Lung microvascular endothelial cell (primary cell): ENCODE results near the gene TRIM44. TPM values are rescaled to one million over a fixed set of nuclear protein-coding genes. Genes with fewer than 3 reads are reported as not detected.
"Not testable (repeated sequence)": the region's sequence is repeated elsewhere in the genome, so short reads cannot be mapped to it uniquely, and the experiment has no call there.

Experiments used
- DNase-seq, 2 donors: peaks; one replicate each; pipeline versions ENCODE4 v3.0.0 to v3.0.0-alpha.2; 2010; ENCODE audit warnings: low read depth in 2 of 2
- total RNA-seq: library from RNA; depleted of rRNA; stranded (reverse); fragments of >200 nt; gene quantifications from 2 replicates; pipeline ENCODE4 v1.2.1, GENCODE V29; 2014

TRIM44 gene
- total RNA-seq, 1 donor from 2014 or later = 16.5 TPM

DNA sequence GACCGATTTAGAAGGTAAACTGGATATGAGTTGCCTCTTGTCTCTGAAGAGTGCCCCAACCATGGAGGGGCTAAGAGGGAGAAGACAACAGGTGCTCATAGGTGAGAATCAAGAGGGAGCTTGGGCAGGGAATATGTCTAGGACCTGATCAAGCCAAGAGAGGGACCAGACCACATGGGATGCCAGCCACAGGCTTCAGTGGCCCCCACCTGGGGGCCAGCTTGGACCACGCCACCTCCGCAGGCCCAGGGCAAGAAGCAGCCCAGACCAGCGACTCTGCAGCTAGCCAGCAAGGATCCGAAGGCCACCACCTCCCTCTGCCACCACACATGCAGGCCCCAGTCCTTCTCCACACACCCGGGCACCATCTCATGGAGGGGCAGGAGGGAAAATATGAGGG, 188.8 kb downstream of the TRIM44 start:
- no peak for DNase-seq

DNA sequence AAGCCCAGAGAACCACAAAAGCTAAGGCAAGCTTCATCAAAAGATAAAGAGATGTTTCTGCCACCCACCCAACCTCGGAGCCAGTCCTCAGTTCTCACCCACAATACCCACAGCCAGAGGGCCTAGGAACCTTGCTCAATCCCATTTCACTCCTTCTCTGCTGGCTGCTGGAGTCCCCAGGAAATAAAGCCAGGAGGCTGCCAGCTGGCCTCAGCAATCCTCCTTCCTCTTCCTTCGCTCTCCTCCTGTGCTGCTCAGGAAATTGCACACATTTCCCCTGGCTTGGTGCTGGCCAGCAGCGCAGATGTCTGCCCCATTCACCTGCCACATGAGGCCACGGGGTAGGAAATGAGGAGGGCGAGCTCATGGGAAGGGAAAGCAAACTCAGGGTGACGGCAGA, 189.5 kb downstream of the TRIM44 start:
- DNase-seq = peak; percentile 72 to 76

GRCh38 chr11:35853971-35854370, 191.4 kb downstream of the TRIM44 start:
- no peak for DNase-seq

GRCh38 chr11:35855671-35856070, 193.1 kb downstream of the TRIM44 start:
- no peak for DNase-seq

- DNase-seq = no peak
Measured at GRCh38 chr11:35856259-35856658, 193.7 kb downstream of the TRIM44 start.

- DNase-seq = no peak
Measured at GRCh38 chr11:35856756-35857155, 194.2 kb downstream of the TRIM44 start.

DNA sequence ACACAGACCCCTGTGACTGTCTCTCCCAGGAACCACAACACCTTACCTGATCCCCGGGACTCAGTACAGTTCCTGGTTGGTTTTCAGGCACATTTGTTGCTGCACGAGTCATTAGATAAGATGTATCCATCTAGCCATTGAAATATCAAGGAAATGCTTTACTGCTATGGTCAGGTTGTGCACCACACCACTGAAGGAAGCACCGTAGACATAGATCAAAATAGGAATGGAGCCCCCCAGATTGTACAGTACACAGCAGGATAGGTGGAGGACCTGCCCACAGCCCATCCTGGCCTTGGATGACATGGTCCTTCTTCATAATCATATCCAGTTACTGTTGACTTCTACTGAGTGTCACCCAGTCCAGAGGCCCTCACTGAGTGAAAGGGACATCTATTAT, 195.3 kb downstream of the TRIM44 start:
- no peak for DNase-seq

DNA sequence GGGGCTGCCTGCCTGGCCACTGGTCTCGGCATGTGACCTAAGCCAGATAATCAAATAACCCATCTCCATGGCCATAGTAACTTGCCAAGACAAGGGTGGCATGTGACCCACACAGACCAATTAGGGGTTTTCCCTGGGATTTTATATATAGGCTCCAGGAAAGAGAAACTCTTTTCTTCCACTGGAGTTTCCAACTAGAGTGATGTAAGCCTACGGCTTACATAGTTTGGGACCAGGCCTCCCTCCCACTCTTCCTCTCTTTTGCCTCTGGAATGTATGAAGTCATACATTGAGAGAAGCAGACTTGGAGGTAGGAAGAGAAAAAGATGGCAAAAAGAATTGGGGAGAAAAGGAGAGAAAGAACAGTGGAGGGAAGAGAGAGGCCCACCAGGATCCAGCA, 196.7 kb downstream of the TRIM44 start:
- peak in 1 of 2 donors; percentile 12 for DNase-seq

DNA sequence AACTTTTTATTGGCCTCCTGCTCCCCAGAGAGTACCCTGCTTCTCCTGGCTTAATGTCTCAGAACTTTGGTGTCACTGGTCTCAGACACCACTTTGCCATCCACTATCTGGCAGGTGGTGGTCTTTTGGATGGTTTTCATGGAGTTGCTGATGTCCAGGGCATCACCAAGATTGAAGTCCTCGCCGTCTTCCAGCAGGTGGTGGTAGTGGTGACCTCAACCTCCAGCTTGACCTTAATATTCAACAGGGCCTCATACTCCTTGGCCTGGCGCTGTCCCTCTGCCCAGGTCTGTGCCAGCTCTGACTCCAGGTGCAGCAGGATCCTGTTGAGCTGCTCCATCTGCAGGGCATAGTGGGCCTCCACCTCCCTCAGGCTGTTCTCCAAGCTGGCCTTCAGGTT, 197.6 kb downstream of the TRIM44 start:
- not testable (repeated sequence) for DNase-seq

DNA sequence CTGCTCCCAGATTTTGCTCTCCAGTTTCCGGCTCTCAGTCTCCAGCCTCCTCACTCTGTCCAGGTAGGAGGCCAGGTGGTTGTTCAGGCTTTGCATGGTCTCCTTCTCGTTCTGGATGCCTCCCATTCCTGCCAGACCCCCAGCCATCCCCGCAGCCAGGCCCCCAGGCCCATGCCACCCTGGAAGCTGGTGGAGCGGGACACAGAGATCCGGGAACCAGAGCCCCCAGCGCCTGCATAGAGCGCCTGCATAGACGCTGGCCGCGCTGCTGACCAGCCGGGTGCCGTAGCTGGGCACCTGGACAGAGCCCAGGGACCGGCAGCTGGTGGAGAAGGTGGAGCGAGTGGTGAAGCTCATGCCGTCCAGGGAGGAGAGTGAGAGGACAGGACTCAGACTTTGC, 198.6 kb downstream of the TRIM44 start:
- DNase-seq = no peak

- no peak for DNase-seq
Measured at GRCh38 chr11:35862666-35863065, 200.1 kb downstream of the TRIM44 start.

DNA sequence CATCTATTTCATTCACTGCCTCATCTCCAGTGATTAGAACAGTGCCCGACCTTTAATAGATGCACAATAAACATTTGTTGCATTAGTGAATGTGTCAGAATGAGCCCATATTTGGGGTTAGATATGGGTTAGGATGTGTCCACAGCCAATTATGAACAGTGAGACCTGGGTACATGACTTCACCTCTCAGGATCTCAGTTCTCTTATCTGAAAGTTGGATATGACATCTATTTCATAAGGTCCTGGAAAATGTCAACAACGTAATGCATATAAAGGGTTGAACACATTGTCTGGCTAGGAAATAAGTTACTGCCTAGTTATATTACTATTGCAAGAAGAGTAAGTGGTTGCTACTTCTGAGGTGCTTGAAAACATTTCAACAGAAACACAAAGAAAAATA, 201.6 kb downstream of the TRIM44 start:
- DNase-seq = no peak

DNA sequence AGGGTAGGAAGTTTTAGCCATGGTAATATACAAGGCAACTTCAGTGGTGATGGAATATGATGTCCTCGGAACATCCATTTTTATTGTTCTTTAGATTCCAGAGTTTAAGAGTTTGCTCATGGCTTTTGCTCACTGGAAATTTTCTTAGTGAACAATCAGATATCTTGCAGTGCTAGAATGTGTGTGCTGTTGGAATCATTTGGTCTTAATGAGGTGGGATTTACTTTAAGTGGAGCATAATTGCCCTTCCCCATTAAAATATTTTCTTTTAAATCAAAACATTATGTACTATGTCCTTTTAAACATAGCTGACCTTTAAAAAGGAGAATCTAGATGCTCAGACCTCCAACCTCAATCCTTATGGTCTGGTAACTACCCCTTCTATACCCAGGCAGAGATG, 204.0 kb downstream of the TRIM44 start:
- no peak for DNase-seq

Other genes starting within 250 kb of the TRIM44 start
- gene SLC1A2, start 243.2 kb upstream of the TRIM44 start, total RNA-seq = not detected in 2 replicates
- gene PAMR1, start 137.2 kb upstream of the TRIM44 start, total RNA-seq = 0.22 TPM in 1 of 2 replicates, not detected in the other
- gene FJX1, start 44.3 kb upstream of the TRIM44 start, total RNA-seq = 17.4 and 29.0 TPM in 2 replicates